Peyer's patch (tissue), 4 donors: Measurements from ENCODE around the gene DIP2A.

Experiments used
- CTCF ChIP-seq, 6 experiments: fragments of 450-650 bp in 4 of 6; fragments of 200-600 bp in 2 of 6; sonication (generic) in 1 of 6; IDR thresholded peaks; one replicate each; pipeline ENCODE4 v1.5.1; 2017 to 2019; ENCODE audit warnings: antibody characterized with exemption in 6 of 6, mild to moderate bottlenecking in 3 of 6, moderate library complexity in 1 of 6
- POLR2A ChIP-seq, 2 donors: fragments of 450-650 bp; IDR thresholded peaks; one replicate each; pipeline ENCODE4 v1.5.1; 2017; ENCODE audit warnings: antibody characterized with exemption in 2 of 2, mild to moderate bottlenecking in 2 of 2, moderate library complexity in 2 of 2

- TF ChIP-seq CTCF (IDR thresholded peaks at IDR 0.05) (no peak), POLR2A (IDR thresholded peaks at IDR 0.05) (no peak)
Observed at GRCh38 chr21:46532080-46532479, 73.4 kb downstream of the DIP2A start.
